Neural progenitor cell (in vitro differentiated cells): ENCODE results near the gene TRAPPC10. TPM values are rescaled to one million over a fixed set of nuclear protein-coding genes. Genes with fewer than 3 reads are reported as not detected.
A peak's percentile ranks its signal among the peaks of the same experiment; 100 is the strongest.

Source experiments
- DNase-seq: peaks from one replicate; pipeline ENCODE4 v3.0.0-alpha.2; 2016; ENCODE audit warnings: low spot score
- H2AFZ ChIP-seq: fragments of 200-600 bp; sonication (generic); replicated peaks from 2 replicates; pipeline ENCODE4 v1.6.1; 2016; ENCODE audit warnings: antibody characterized with exemption
- H3F3A ChIP-seq: fragments of 200-600 bp; sonication (generic); 2 replicates; pipeline ENCODE4 v1.6.1; 2016; ENCODE audit warnings: antibody characterized with exemption, low read depth
- H3K27ac ChIP-seq: fragments of 200-600 bp; sonication (generic); 2 replicates; pipeline ENCODE4 v1.5.1; 2016; ENCODE audit warnings: mild to moderate bottlenecking
- H3K27me3 ChIP-seq: fragments of 200-600 bp; sonication (generic); 2 replicates; pipeline ENCODE4 v1.6.1; 2016; ENCODE audit warnings: mild to moderate bottlenecking, moderate library complexity
- H3K36me3 ChIP-seq: fragments of 200-600 bp; sonication (generic); 2 replicates; pipeline ENCODE4 v1.5.1; 2016
- H3K4me1 ChIP-seq: fragments of 200-600 bp; sonication (generic); 2 replicates; pipeline ENCODE4 v1.6.1; 2016; ENCODE audit warnings: mixed run types
- H3K4me2 ChIP-seq: fragments of 200-600 bp; sonication (generic); 2 replicates; pipeline ENCODE4 v1.6.1; 2016
- H3K4me3 ChIP-seq: fragments of 200-600 bp; sonication (generic); 2 replicates; pipeline ENCODE4 v1.5.1; 2016
- H3K79me2 ChIP-seq: fragments of 200-600 bp; sonication (generic); 2 replicates; pipeline ENCODE4 v1.6.1; 2016; ENCODE audit warnings: low read depth
- H3K9ac ChIP-seq: fragments of 200-600 bp; sonication (generic); 2 replicates; pipeline ENCODE4 v1.6.1; 2016
- H3K9me3 ChIP-seq: fragments of 200-600 bp; sonication (generic); 2 replicates; pipeline ENCODE4 v1.5.1; 2016; ENCODE audit warnings: low read depth
- H4K20me1 ChIP-seq: fragments of 200-600 bp; sonication (generic); 2 replicates; pipeline ENCODE4 v1.6.1; 2016; ENCODE audit warnings: low read depth
- H3K27ac Mint-ChIP-seq: 3 replicates; pipeline ENCODE4 v1.8.0; 2021; ENCODE audit warnings: mixed read lengths
- H3K27me3 Mint-ChIP-seq: 2 replicates; pipeline ENCODE4 v1.8.0; 2022; ENCODE audit warnings: low read depth, mild to moderate bottlenecking, inconsistent platforms, moderate library complexity, mixed read lengths; ENCODE audit not compliant: insufficient read depth
- H3K36me3 Mint-ChIP-seq: 3 replicates; pipeline ENCODE4 v1.8.0; 2021; ENCODE audit warnings: mixed read lengths
- H3K4me1 Mint-ChIP-seq: 3 replicates; pipeline ENCODE4 v1.8.0; 2021; ENCODE audit warnings: mixed read lengths
- H3K4me3 Mint-ChIP-seq: 3 replicates; pipeline ENCODE4 v1.8.0; 2021; ENCODE audit warnings: mild to moderate bottlenecking, moderate library complexity, mixed read lengths
- H3K9me3 Mint-ChIP-seq: 3 replicates; pipeline ENCODE4 v1.8.0; 2020; ENCODE audit warnings: mixed read lengths
- CTCF ChIP-seq: fragments of 200-600 bp; sonication (generic); IDR thresholded peaks from 2 replicates; pipeline ENCODE4 v1.5.1; 2017; ENCODE audit warnings: antibody characterized with exemption, mild to moderate bottlenecking
- EZH2 ChIP-seq: fragments of 200-600 bp; sonication (generic); IDR thresholded peaks from 2 replicates; pipeline ENCODE4 v1.6.1; 2017; ENCODE audit warnings: antibody characterized with exemption, mild to moderate bottlenecking, moderate library complexity
- EZH2phosphoT487 ChIP-seq: fragments of 200-600 bp; sonication (generic); IDR thresholded peaks from 2 replicates; pipeline ENCODE4 v1.6.1; 2017; ENCODE audit warnings: antibody characterized with exemption
- total RNA-seq: library from RNA; depleted of rRNA; stranded (reverse); fragments of >200 nt; gene quantifications from 2 replicates; pipeline ENCODE4 v1.2.3, GENCODE V29; 2015; ENCODE audit warnings: low replicate concordance

TRAPPC10 gene
- total RNA-seq, 1 donor from 2014 or later = 19.8 TPM

DNA sequence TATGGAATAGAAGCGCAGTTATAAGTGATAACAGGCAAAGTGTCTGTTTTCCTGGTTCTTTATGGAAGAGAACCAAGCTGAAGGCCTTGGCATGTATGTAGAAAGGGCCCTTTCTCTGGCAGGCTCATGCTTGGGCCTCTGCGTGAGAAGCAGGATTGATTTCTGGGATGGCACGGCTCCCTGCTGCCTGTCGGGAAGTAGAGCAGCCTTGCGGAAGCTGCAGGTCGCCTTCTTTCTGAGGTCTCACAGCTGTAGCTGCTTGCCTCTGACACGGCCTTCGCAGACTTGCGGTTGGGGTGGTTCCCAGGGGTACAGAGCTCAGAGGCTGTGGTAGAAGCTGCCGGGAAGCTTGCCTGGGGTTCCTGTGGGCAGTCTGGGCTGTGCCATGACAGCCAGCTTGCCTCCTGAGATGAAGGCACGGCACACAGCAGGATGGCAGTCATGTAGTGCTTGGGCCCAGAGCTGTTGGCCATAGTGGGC, 39.4 kb downstream of the TRAPPC10 start:
- no peaks in the 10 kb centered on the region for H3K9me3 ChIP-seq
- peaks cover 11% of the 10 kb centered on the region for H3K36me3 Mint-ChIP-seq
- peaks cover 34% of the 10 kb centered on the region for H3K79me2 ChIP-seq
- H3K4me3 Mint-ChIP-seq = no peak overlapping the region
- peak overlapping the region; percentile 19 for H3K9ac ChIP-seq
- H3K27ac ChIP-seq = no peak overlapping the region
- no peaks in the 10 kb centered on the region for H3K36me3 ChIP-seq
- peaks cover 9% of the 10 kb centered on the region for H3K4me1 ChIP-seq
- H3K4me1 Mint-ChIP-seq = peaks cover 6% of the 10 kb centered on the region
- peaks cover 25% of the 10 kb centered on the region for H4K20me1 ChIP-seq
- H2AFZ ChIP-seq = no peak overlapping the region
- DNase-seq = no peak
- no peaks in the 10 kb centered on the region for H3K9me3 Mint-ChIP-seq
- H3K27me3 ChIP-seq = no peaks in the 10 kb centered on the region
- no peaks in the 10 kb centered on the region for H3K27me3 Mint-ChIP-seq
- H3K27ac Mint-ChIP-seq = no peak overlapping the region
- H3F3A ChIP-seq = no peaks in the 10 kb centered on the region
- no peak for TF ChIP-seq EZH2phosphoT487
- TF ChIP-seq CTCF = no peak
- no peak for TF ChIP-seq EZH2
- no peak overlapping the region for H3K4me2 ChIP-seq
- H3K4me3 ChIP-seq = no peak overlapping the region

GRCh38 chr21:44052071-44052829, 40.1 kb downstream of the TRAPPC10 start:
- no peaks in the 10 kb centered on the region for H3K27me3 Mint-ChIP-seq
- no peaks in the 10 kb centered on the region for H3K9me3 ChIP-seq
- TF ChIP-seq CTCF (no peak), EZH2phosphoT487 (no peak), EZH2 (no peak)
- H3K4me3 ChIP-seq = no peak overlapping the region
- peaks cover 25% of the 10 kb centered on the region for H4K20me1 ChIP-seq
- peak overlapping the region; percentile 21 for H3K27ac Mint-ChIP-seq
- H3K4me1 Mint-ChIP-seq = peaks cover 6% of the 10 kb centered on the region
- H2AFZ ChIP-seq = no peak overlapping the region
- no peak overlapping the region for H3K4me3 Mint-ChIP-seq
- no peaks in the 10 kb centered on the region for H3K36me3 ChIP-seq
- no peak overlapping the region for H3K27ac ChIP-seq
- no peaks in the 10 kb centered on the region for H3F3A ChIP-seq
- no peak for DNase-seq
- peaks cover 11% of the 10 kb centered on the region for H3K36me3 Mint-ChIP-seq
- H3K4me1 ChIP-seq = peaks cover 9% of the 10 kb centered on the region
- H3K79me2 ChIP-seq = peaks cover 34% of the 10 kb centered on the region
- H3K4me2 ChIP-seq = no peak overlapping the region
- no peaks in the 10 kb centered on the region for H3K27me3 ChIP-seq
- no peaks in the 10 kb centered on the region for H3K9me3 Mint-ChIP-seq
- H3K9ac ChIP-seq = peak overlapping the region; percentile 19

DNA sequence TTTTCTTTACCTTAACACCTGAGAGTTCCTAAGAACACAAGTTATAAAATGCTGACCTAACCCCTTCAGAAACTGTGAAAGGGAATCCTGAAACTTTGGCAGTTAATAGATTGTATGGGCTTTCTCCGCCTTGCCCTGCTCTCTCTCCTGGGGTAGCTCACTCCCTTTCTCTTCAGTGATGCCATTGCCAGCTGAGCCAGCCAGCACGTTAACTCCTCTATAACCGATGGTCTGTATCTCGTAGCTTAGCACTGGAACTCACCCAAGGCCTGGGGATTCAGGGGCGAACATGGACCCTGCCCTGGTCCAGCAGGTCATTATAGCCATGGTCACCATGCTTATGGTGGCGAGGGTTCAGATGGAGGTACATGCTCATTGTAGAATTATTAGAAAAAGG, 40.7 kb downstream of the TRAPPC10 start:
- Mint-ChIP-seq H3K36me3 (peaks cover 7% of the 10 kb centered on the region), H3K4me1 (peaks cover 6% of the 10 kb centered on the region), H3K27me3 (no peaks in the 10 kb centered on the region), H3K4me3 (no peak overlapping the region), H3K9me3 (no peaks in the 10 kb centered on the region), H3K27ac (peak overlapping the region; percentile 16)
- Histone ChIP-seq H3K36me3 (no peaks in the 10 kb centered on the region), H3F3A (no peaks in the 10 kb centered on the region), H3K79me2 (peaks cover 30% of the 10 kb centered on the region), H3K27ac (no peak overlapping the region), H3K27me3 (no peaks in the 10 kb centered on the region), H3K4me3 (no peak overlapping the region), H3K9ac (no peak overlapping the region), H3K9me3 (no peaks in the 10 kb centered on the region), H3K4me1 (peaks cover 9% of the 10 kb centered on the region), H3K4me2 (no peak overlapping the region), H2AFZ (no peak overlapping the region), H4K20me1 (peaks cover 25% of the 10 kb centered on the region)
- no peak for DNase-seq
- TF ChIP-seq CTCF (no peak), EZH2phosphoT487 (no peak), EZH2 (no peak)
